H1 (cell line): Measurements from ENCODE around the gene KLKB1. TPM values are rescaled to one million over a fixed set of nuclear protein-coding genes. Genes with fewer than 3 reads are reported as not detected.
A peak's percentile ranks its signal among the peaks of the same experiment; 100 is the strongest.

Source experiments
- CTCF ChIA-PET: fragments of 300-600 bp; sonication (Branson Sonifier 250); formaldehyde crosslinking; loops from one replicate; lab custom pipeline; 2021; ENCODE audit not compliant: partially characterized antibody; lab: Charles Lee
- POLR2A ChIA-PET: fragments of 300-600 bp; sonication (Branson Sonifier 250); formaldehyde crosslinking; loops from one replicate; lab custom pipeline; 2021; ENCODE audit warnings: inconsistent platforms; ENCODE audit not compliant: partially characterized antibody; lab: Charles Lee
- DNase-seq, 2 experiments: peaks; one replicate each; pipeline versions ENCODE4 v3.0.0 to v3.0.0-alpha.2; 2010 to 2022; ENCODE audit warnings: low spot score in 2 of 2, low read depth in 1 of 2, mixed read lengths in 1 of 2
- FAIRE-seq: peaks from 2 replicates; lab custom pipeline; 2011; peaks lifted over from hg19 to GRCh38; lab: Jason Lieb, UNC
- H2AFZ ChIP-seq: 2 replicates; pipeline ENCODE4 v1.8.1; 2012; ENCODE audit warnings: low read length, inconsistent platforms
- H2AK5ac ChIP-seq: 2 replicates; pipeline ENCODE4 v1.6.1; 2013; ENCODE audit warnings: low read depth, low read length
- H2BK120ac ChIP-seq: replicated peaks from 2 replicates; pipeline ENCODE3; 2013; ENCODE audit warnings: low read depth, low read length, inconsistent platforms
- H2BK12ac ChIP-seq: 2 replicates; pipeline ENCODE4 v1.6.1; 2013; ENCODE audit warnings: low read depth, low read length
- H2BK15ac ChIP-seq: 2 replicates; pipeline ENCODE4 v1.6.1; 2013; ENCODE audit warnings: low read length
- H2BK20ac ChIP-seq: 2 replicates; pipeline ENCODE4 v1.6.1; 2013; ENCODE audit warnings: low read length
- H2BK5ac ChIP-seq: 2 replicates; pipeline ENCODE4 v1.6.1; 2013; ENCODE audit warnings: low read depth, low read length
- H3K14ac ChIP-seq: 2 replicates; pipeline ENCODE4 v1.6.1; 2013; ENCODE audit warnings: inconsistent platforms; ENCODE audit not compliant: insufficient read length
- H3K18ac ChIP-seq: 2 replicates; pipeline ENCODE4 v1.6.1; 2013; ENCODE audit warnings: low read length; ENCODE audit errors: extremely low read depth
- H3K23ac ChIP-seq: 2 replicates; pipeline ENCODE4 v1.6.1; 2013; ENCODE audit warnings: inconsistent platforms; ENCODE audit not compliant: insufficient read length
- H3K23me2 ChIP-seq: 2 replicates; pipeline ENCODE4 v1.6.1; 2013; ENCODE audit warnings: low read depth, low read length
- H3K27ac ChIP-seq: 2 replicates; pipeline ENCODE4 v1.6.1; 2011; ENCODE audit warnings: low read depth, low read length, inconsistent platforms
- H3K27me3 ChIP-seq, 4 experiments: replicated peaks in 1 of 4; 1 replicate in 1 of 4; 2 replicates in 3 of 4; pipeline versions ENCODE4 v1.6.1 to v1.8.1; 2011 to 2013; ENCODE audit warnings: low read length in 3 of 4, mild to moderate bottlenecking in 3 of 4, inconsistent platforms in 2 of 4, mixed read lengths in 2 of 4, moderate library complexity in 1 of 4; ENCODE audit not compliant: control insufficient read depth in 3 of 4, insufficient read depth in 3 of 4; ENCODE audit errors: extremely low read depth in 1 of 4
- H3K36me3 ChIP-seq, 4 experiments: 2 replicates each; pipeline versions ENCODE4 v1.6.1 to v1.8.1; 2011 to 2013; ENCODE audit warnings: mild to moderate bottlenecking in 4 of 4, low read length in 3 of 4, moderate library complexity in 2 of 4, control low read depth in 1 of 4, inconsistent platforms in 1 of 4; ENCODE audit not compliant: insufficient read depth in 4 of 4, control insufficient read depth in 2 of 4
- H3K4ac ChIP-seq: replicated peaks from 2 replicates; pipeline ENCODE3; 2013; ENCODE audit warnings: low read length, low read depth, mixed read lengths, inconsistent platforms; ENCODE audit not compliant: insufficient read length
- H3K4me1 ChIP-seq, 4 experiments: replicated peaks in 1 of 4; 1 replicate in 1 of 4; 2 replicates in 3 of 4; pipeline versions ENCODE4 v1.6.1 to v1.8.1; 2011 to 2013; ENCODE audit warnings: low read length in 3 of 4, inconsistent platforms in 2 of 4, mixed read lengths in 1 of 4; ENCODE audit not compliant: insufficient read depth in 4 of 4, control insufficient read depth in 3 of 4
- H3K4me2 ChIP-seq, 2 experiments: 2 replicates each; pipeline versions ENCODE4 v1.6.1 to v1.8.1; 2011 to 2013; ENCODE audit warnings: low read depth in 2 of 2, low read length in 2 of 2, control low read depth in 1 of 2, inconsistent platforms in 1 of 2, mild to moderate bottlenecking in 1 of 2; ENCODE audit not compliant: insufficient read depth in 1 of 2
- H3K4me3 ChIP-seq, 4 experiments: fragments of 200-600, 300-600 bp in 1 of 4; sonication (generic), shearing (Covaris generic), sonication (Bioruptor Twin) in 1 of 4; 2 replicates each; pipeline versions ENCODE4 v1.5.1 to v1.8.1; 2011 to 2016; ENCODE audit warnings: low read length in 4 of 4, low read depth in 3 of 4, control low read depth in 2 of 4, inconsistent platforms in 2 of 4, mild to moderate bottlenecking in 2 of 4, mixed read lengths in 1 of 4, moderate library complexity in 1 of 4; ENCODE audit not compliant: insufficient read depth in 2 of 4; ENCODE audit errors: extremely low read depth in 1 of 4
- H3K56ac ChIP-seq: replicated peaks from 2 replicates; pipeline ENCODE3; 2013; ENCODE audit warnings: low read depth, mild to moderate bottlenecking, mixed read lengths, low read length, inconsistent platforms; ENCODE audit not compliant: insufficient read length
- H3K79me1 ChIP-seq: 2 replicates; pipeline ENCODE4 v1.6.1; 2013; ENCODE audit warnings: low read depth, low read length, control low read depth
- H3K79me2 ChIP-seq, 2 experiments: 2 replicates each; pipeline versions ENCODE4 v1.6.1 to v1.8.1; 2012 to 2013; ENCODE audit warnings: low read length in 2 of 2, mild to moderate bottlenecking in 2 of 2, inconsistent platforms in 1 of 2; ENCODE audit not compliant: insufficient read depth in 2 of 2, control insufficient read depth in 1 of 2
- H3K9ac ChIP-seq, 4 experiments: replicated peaks in 1 of 4; 1 replicate in 1 of 4; 2 replicates in 3 of 4; pipeline versions ENCODE4 v1.6.1 to v1.8.1; 2011 to 2013; ENCODE audit warnings: low read depth in 3 of 4, low read length in 3 of 4, control low read depth in 2 of 4, mild to moderate bottlenecking in 2 of 4, moderate library complexity in 2 of 4, inconsistent platforms in 1 of 4; ENCODE audit errors: extremely low read depth in 1 of 4
- H3K9me3 ChIP-seq, 2 experiments: 2 replicates each; pipeline versions ENCODE4 v1.6.1 to v1.8.1; 2012 to 2013; ENCODE audit warnings: mild to moderate bottlenecking in 2 of 2, moderate library complexity in 2 of 2, control low read depth in 1 of 2, inconsistent platforms in 1 of 2, low read depth in 1 of 2, low read length in 1 of 2, mixed read lengths in 1 of 2; ENCODE audit not compliant: insufficient read depth in 2 of 2
- H4K20me1 ChIP-seq, 2 experiments: replicated peaks in 1 of 2; 2 replicates each; pipeline versions ENCODE3 to v1.8.1; 2011 to 2013; ENCODE audit warnings: inconsistent platforms in 2 of 2, low read length in 2 of 2, mild to moderate bottlenecking in 1 of 2; ENCODE audit not compliant: insufficient read depth in 2 of 2, control insufficient read depth in 1 of 2
- H4K5ac ChIP-seq: 2 replicates; pipeline ENCODE4 v1.6.1; 2013; ENCODE audit warnings: low read length, low read depth, mixed read lengths, inconsistent platforms; ENCODE audit not compliant: insufficient read length
- H4K8ac ChIP-seq: 2 replicates; pipeline ENCODE4 v1.8.0; 2013; ENCODE audit warnings: mild to moderate bottlenecking, moderate library complexity, low read length, inconsistent platforms; ENCODE audit not compliant: insufficient read depth; ENCODE audit errors: extremely low read depth
- H4K91ac ChIP-seq: replicated peaks from 2 replicates; pipeline ENCODE3; 2013; ENCODE audit warnings: low read length, mixed read lengths, inconsistent platforms; ENCODE audit not compliant: insufficient read length
- BRCA1 ChIP-seq: IDR thresholded peaks from 2 replicates; pipeline ENCODE4 v1.6.1; 2012; ENCODE audit warnings: low read depth, low read length, improper control_type of control experiment
- GTF2F1 ChIP-seq: IDR thresholded peaks from 2 replicates; pipeline ENCODE4 v1.6.1; 2012; ENCODE audit warnings: low read depth, low read length, improper control_type of control experiment, borderline replicate concordance
- MAFK ChIP-seq: IDR thresholded peaks from 2 replicates; pipeline ENCODE4 v1.6.1; 2012; ENCODE audit warnings: low read depth, mild to moderate bottlenecking, improper control_type of control experiment, low read length
- RBBP5 ChIP-seq: IDR thresholded peaks from 2 replicates; pipeline ENCODE4 v1.7.1; 2012; ENCODE audit warnings: low read depth, mild to moderate bottlenecking, inconsistent platforms, low read length, moderate library complexity, borderline replicate concordance
- WGBS, 2 experiments: shearing (Covaris generic) in 1 of 2; methylation state at CpG; one replicate each; pipeline versions ENCODE4 v1.1.6 to v1.1.7; 2013 to 2015; ENCODE audit warnings: low lambda C conversion rate in 2 of 2, mixed read lengths in 2 of 2, inconsistent platforms in 1 of 2, low coverage in 1 of 2, missing lambda C conversion rate in 1 of 2; ENCODE audit not compliant: insufficient replicate concordance in 2 of 2, insufficient coverage in 1 of 2, insufficient read length in 1 of 2; ENCODE audit errors: extremely low coverage in 1 of 2, missing lambda C conversion rate in 1 of 2; 5-methylcytosine and 5-hydroxymethylcytosine counted together
- polyA plus RNA-seq, 7 experiments: library from polyadenylated mRNA; depleted of rRNA in 3 of 7; stranded (reverse) in 5 of 7; unstranded in 2 of 7; fragments of >200 nt in 5 of 7; fragments of 200-250 nt in 2 of 7; gene quantifications; 1 replicate in 5 of 7; 2 replicates in 1 of 7; 4 replicates in 1 of 7; pipeline versions ENCODE4 v1.2.1 to v1.2.3, GENCODE V29; 2011 to 2013; ENCODE audit warnings: missing spikeins in 2 of 7, mixed read lengths in 2 of 7
- total RNA-seq: library from RNA; stranded (reverse); fragmentation: NEBNext Ultra II Directional; extraction: Animal tissue kit (Norgen Biotek cat#: 25700); gene quantifications from 2 replicates; pipeline ENCODE4 v1.2.1, GENCODE V29; 2021

Gene KLKB1
- total and polyA plus RNA-seq, 2 of the 8 experiments (the other 6 are each of a cell fraction or from before 2014, with no cell fraction given): 12.0 to 20.9 TPM

DNA sequence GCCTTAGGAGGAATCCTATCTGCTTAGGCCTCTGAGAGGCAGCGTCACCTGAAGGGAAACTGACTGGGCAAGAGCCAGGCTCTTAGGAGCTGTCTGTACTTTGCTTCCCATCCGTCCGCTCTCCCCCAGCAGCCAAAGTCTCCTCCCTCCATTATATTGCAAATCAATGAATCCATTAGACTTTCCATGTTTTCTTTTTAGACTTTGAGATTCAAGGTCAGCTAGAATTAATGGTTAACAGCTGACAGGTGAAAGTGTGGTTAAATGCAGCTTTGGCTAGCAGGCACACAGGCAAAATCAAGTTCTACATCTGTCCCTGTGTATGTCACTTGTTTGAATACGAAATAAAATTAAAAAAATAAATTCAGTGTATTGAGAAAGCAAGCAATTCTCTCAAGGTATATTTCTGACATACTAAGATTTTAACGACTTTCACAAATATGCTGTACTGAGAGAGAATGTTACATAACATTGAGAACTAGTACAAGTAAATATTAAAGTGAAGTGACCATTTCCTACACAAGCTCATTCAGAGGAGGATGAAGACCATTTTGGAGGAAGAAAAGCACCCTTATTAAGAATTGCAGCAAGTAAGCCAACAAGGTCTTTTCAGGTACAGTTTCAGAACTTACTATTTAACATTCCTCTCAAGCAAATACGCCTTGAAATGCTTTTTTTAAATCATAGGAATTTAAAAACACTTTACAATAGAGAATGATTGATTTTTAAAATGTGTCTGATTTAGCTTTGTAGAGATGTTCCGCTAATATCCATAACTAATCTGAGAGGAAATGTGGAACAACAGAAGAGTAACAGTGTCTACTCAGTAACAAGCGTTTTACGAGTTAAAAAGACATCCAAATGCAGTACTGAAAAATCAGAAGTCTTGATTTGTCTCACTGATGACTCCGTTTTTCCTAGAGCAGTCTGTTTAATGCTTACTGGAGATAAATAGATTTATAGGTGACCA, 38.7 kb downstream of the KLKB1 start, which contains the start of gene F11:
TSS of gene F11 (plus strand) at position 507 of the 970 bp plus-strand sequence. CDS start 948 bp downstream, outside the sequence.
- FAIRE-seq: peak; percentile 71
- H3K4me3 ChIP-seq: peak within 1 kb of the TSS in 1 of 4 experiments; percentile 48; a peak in 2 of 8 replicates
- POLR2A ChIA-PET: interaction anchor here (0.8 to 3.6 kb wide), 11 partner anchors 9 to 458 kb away, joined by 3 to 37 read pairs (median 3); no protein-coding TSS in a partner anchor

More for the DNA sequence above, 38.7 kb downstream of the KLKB1 start, which contains the start of gene F11:
- H3K4me2 ChIP-seq: peak within 1 kb of the TSS; percentile 59 to 70
- CTCF ChIA-PET: interaction anchor here (0.5 to 1.1 kb wide), 4 partner anchors 64 to 368 kb away, joined by 3 read pairs; no protein-coding TSS in a partner anchor
- peak within 1 kb of the TSS; percentile 95 for H4K5ac ChIP-seq
- H3K9ac ChIP-seq: no peak within 1 kb of the TSS; a peak in 2 of 7 replicates
- TF ChIP-seq GTF2F1 (no peak), RBBP5 (0 out of 2 replicates have a peak, but pooled peaks have one; percentile 16), BRCA1 (no peak), MAFK (no peak)
- peak within 1 kb of the TSS; percentile 94; the same call in 1 of the 2 replicates for H3K18ac ChIP-seq
- H4K20me1 ChIP-seq: no peaks in the 10 kb centered on the region
- no peak within 1 kb of the TSS for H2AK5ac ChIP-seq
- H3K23ac ChIP-seq: no peak within 1 kb of the TSS
- H2AFZ ChIP-seq: no peak within 1 kb of the TSS
- peak within 1 kb of the TSS; percentile 93 for H2BK5ac ChIP-seq
- no peaks in the 10 kb centered on the region for H3K27me3 ChIP-seq
- peak within 1 kb of the TSS; percentile 11; the same call in 1 of the 2 replicates for H3K27ac ChIP-seq
- H3K14ac ChIP-seq: no peak within 1 kb of the TSS
- peak within 1 kb of the TSS; percentile 100 for H2BK12ac ChIP-seq
- DNase-seq: no peak
- H3K79me2 ChIP-seq: no peaks in the 10 kb centered on the region
- H3K23me2 ChIP-seq: no peaks in the 10 kb centered on the region
- H3K4me1 ChIP-seq: peaks cover 3 to 14% (median 9%) of the 10 kb centered on the region in 4 experiments; a peak in 5 of 7 replicates
- no peaks in the 10 kb centered on the region for H3K79me1 ChIP-seq
- no peak within 1 kb of the TSS for H2BK15ac ChIP-seq
- H3K9me3 ChIP-seq: no peaks in the 10 kb centered on the region
- no peak within 1 kb of the TSS for H3K56ac ChIP-seq
- H2BK20ac ChIP-seq: no peak within 1 kb of the TSS
- no peak within 1 kb of the TSS for H4K8ac ChIP-seq
- peak within 1 kb of the TSS; percentile 71 for H4K91ac ChIP-seq
- H3K36me3 ChIP-seq: no peaks in the 10 kb centered on the region
- H3K4ac ChIP-seq: no peak within 1 kb of the TSS
- 19% methylated on average over 10 of the region's 10 CpGs; no CpG with 5 or more reads in 1 of the 2 experiments for WGBS, 2 experiments
- peak within 1 kb of the TSS; percentile 26 for H2BK120ac ChIP-seq
